T follicular helper cell (primary cell): ENCODE data around the gene CLEC10A.
"Not testable (repeated sequence)": the region's sequence is repeated elsewhere in the genome, so short reads cannot be mapped to it uniquely, and the experiment has no call there.

Experiments
- DNase-seq: peaks from one replicate; pipeline ENCODE4 v3.0.0-alpha.2; 2020; ENCODE audit warnings: low read depth

The CLEC10A gene

DNA sequence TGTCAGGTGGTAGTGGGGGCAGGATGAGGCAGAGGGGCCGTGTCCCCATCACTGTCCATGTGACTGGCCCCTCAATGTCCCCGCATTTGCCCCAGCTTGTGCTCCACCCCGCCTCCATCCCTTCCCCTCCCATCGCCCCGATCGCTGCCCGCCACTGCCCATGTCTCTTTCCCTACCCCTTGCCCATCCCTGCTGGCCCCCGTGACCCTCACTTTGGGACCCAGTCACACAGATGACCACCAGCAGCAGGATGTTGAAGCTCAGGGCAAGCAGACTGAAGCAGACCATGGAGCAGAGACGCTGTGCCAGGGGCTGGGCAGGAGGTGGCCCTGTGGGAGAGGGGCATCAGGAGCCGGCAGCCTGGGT is 28.5 kb upstream of the CLEC10A start:
- DNase-seq = no peak

GRCh38 chr17:7107795-7108559 is 27.9 kb upstream of the CLEC10A start:
- DNase-seq = no peak

DNA sequence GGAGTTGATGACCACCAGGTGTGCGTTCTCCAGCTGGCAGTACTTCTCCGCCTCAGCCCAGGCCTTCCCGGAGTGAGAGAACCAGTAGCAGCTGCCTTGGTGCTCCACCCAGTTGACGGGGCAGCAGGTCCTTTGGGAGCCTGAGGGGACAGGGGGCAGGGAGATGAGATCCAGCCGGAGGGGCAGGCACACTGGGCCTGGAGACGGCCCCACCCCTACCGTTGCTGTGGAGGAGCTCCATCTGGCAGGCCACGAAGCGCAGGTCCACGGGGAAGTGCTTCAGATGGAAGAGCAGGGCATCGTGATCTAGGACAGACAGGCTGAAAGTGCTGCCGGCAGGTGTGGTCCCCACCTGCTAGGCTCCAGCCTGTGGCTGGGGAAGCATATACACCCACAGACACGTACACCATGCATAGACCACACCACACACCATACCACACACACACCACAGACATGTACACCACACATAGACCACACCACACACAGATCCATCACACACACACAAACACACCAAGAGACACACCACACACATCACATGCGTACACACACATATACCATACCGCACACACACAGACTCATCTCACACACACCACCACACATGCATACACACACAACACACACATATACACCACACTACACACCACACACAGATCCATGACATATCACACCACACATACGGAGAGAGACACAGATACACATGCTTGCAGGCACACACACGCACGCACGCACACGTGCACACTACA is 27.1 kb upstream of the CLEC10A start:
- no peak for DNase-seq

DNA sequence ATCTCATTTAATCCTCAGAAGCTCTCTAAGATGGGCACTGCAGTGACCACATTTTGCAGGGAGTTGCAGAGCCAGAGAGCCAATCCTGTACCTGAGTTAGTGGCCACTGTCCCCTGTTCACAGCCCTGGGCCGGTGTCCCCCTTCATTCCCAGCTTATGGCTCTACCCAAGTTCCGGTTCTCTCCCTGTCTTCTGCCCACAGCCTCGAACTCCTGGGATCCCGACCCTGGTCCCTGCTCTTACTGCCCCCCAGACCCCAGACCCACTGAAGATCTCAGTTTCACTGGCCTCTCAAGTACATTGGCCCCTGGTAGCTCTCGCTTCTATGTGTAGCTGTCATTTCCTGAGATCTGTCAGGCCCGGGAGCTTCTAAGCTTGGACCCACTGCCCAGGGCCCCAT is 22.4 kb upstream of the CLEC10A start:
- DNase-seq = no peak

GRCh38 chr17:7101531-7101930 is 21.5 kb upstream of the CLEC10A start:
- DNase-seq = no peak

DNA sequence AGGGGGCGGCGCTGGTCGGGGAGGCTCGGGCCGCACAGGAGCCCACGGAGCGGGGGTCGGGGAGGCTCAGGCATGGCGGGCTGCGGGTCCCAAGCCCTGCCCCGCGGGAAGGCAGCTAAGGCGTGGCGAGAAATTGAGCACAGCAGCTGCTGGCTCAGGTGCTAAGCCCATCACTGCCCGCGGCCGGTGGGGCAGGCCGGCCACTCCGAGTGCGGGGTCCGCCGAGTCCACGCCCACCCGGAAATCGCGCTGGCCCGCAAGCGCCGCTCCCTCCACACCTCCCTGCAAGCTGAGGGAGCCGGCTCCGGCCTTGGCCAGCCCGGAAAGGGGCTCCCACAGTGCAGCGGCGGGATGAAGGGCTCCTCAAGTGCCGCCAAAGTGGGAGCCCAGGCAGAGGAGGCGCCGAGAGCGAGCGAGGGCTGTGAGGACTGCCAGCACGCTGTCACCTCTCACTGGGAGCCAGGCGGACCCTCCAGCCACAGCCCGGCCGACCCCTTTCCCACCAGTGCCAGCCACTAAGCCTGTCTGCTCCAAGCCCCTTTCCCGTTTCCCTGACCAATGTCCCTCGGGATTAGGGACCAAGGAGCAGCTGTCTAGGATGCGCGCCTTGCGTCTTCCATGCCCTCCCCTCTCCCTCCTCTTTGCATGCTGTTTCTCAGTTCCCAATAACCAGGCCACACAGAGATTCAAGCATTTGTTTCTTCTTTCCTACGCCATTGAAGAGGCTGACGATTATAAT is 20.8 kb upstream of the CLEC10A start:
- DNase-seq = not testable (repeated sequence)

- DNase-seq = no peak
Measured at GRCh38 chr17:7098802-7099459, 18.9 kb upstream of the CLEC10A start.

GRCh38 chr17:7097940-7098339 is 17.9 kb upstream of the CLEC10A start:
- no peak for DNase-seq

GRCh38 chr17:7095625-7096024 is 15.6 kb upstream of the CLEC10A start:
- no peak for DNase-seq

DNA sequence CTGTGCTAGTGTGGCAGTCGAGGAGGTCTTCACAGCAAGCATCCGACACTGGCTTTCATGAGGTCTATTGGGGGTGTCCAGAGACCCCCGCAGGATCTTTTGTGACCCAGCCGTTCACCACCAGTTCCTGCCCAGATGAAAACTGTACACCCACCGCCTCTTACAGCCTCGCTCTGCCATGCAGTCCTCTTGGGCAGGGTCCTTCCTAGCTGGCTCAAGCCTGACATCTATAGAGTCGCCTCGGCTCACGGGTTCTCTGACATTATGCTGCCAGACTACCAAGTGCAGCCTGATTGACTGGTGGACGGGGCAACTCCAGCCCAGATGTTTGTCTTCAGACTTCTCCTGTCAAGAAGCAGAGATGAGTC is 14.6 kb upstream of the CLEC10A start:
- DNase-seq = no peak

DNA sequence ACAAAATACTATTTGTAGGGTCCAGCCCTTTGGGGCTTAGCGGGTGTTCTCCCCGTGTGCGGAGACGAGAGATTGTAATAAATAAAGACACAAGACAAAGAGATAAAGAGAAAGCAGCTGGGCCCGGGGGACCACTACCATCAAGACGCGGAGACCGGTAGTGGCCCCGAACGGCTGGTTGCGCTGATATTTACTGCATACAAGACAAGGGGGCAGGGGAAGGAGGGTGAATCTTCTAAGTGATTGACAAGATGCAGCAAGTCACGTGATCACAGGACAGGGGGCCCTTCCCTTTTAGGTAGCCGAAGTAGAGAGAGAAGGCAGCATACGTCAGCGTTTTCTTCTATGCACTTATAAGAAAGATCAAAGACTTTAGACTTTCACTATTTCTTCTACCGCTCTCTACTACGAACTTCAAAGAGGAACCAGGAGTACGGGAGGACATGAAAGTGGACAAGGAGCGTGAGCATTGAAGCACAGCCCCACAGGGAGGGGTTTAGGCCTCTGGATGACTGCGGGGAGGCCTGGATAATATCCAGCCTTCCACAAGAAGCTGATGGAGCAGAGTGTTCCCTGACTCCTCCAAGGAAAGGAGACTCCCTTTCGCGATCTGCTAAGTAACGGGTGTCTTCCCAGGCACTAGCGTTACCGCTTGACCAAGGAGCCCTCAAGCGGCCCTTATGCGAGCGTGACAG is 11.4 kb upstream of the CLEC10A start:
- peak; percentile 6 for DNase-seq

GRCh38 chr17:7089570-7089969 is 9.5 kb upstream of the CLEC10A start:
- not testable (repeated sequence) for DNase-seq

GRCh38 chr17:7088442-7088841 is 8.4 kb upstream of the CLEC10A start:
- DNase-seq = not testable (repeated sequence)

DNA sequence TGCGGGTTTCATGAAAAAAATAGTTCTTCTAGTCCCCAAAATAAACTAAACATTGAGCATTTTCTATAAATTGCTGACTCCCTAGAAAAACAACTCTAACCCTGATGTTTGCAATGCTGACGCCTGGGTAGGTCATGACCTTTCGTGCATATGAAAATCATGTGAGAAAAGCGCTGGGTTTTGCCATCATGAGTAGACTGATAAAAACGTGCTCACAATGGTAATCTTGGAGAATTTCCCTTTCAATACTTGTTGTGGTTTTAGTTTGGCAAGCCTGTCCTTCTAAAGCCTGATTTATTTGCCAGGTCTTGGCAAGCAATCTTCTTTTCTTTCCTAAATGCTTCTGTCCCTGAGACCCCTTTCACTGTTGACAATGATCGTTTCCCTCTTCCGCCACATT is 4.0 kb upstream of the CLEC10A start:
- no peak for DNase-seq

GRCh38 chr17:7083592-7083991 is 3.5 kb upstream of the CLEC10A start:
- no peak for DNase-seq

GRCh38 chr17:7081341-7082062 is 1.5 kb upstream of the CLEC10A start:
- no peak for DNase-seq

- no peak for DNase-seq
Measured at GRCh38 chr17:7080456-7081041, 498 bp upstream of the CLEC10A start.

DNA sequence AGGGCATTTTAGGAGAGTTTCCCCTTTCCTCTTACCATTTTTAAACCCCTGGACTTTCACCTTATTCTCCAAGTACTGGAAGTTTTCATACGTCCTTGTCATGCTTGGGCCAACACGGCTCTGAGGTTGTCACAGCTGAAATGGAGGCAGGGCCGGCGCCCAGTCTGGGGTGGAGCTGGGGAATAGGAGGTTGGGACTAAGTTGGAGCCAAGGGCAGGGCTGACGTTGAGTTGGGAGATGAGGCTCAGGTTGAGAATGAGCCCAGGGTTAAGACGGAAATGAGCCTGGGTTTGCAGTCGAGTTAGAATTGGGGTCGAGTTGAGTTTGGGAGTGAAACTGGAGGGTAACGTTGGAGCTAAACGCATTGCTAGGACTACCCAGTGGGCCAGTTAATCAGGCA is 1.3 kb downstream of the CLEC10A start:
- no peak for DNase-seq

DNA sequence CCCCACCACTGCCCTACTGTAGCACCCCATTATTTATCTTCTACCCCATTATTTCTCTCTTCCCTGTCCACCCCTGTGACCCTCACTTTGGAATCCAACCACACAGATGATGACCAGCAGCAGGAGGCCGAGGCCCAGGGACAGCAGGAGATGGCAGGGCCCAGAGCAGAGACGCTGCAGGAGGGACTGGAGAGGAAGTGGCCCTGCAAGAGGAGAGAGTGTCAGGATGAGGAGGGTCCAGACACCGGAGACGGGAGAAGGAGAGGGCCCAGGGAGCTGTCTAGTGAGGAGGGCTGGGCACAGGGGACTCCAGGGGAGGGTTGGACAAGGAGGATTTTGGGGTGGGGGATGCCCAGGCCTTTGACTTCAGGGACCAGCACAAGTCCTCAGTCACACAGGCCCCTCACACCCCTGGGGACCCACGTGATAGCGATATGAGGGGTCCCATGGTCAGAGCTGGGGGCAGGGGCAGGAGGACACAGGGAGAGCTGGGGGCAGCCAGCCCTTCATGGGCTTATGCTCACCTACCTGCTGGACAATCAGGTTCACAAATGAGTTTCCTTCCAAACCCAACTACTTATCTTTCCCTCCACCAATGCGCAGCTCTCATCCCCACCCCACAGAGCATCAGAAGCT is 2.0 kb downstream of the CLEC10A start:
- DNase-seq = no peak

DNA sequence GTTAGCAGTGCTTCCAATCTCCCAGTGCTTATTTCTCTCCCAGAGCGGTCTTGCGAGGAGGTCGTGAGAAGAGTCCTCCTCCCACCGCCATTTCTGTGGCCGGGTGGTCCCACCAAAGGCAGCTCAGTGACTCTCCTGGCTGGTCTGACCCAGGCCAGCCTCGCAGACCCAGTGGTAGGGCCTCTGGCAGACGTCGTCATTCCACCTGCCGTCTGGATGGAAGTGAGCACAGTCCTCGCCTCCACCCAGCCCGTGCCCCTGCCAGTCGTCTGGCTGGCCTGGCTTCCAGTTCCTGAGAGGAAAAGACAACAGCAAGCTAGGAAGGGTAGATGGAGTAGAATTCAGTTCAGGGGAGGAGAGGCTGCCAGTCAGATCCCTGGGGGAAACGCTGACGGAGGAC is 5.1 kb downstream of the CLEC10A start:
- DNase-seq = no peak
